GM12873 (cell line): ENCODE data around the gene CNTN6.

ENCODE experiments used
- CTCF ChIP-seq: IDR thresholded peaks from 2 replicates; pipeline ENCODE4 v1.5.1; 2012; ENCODE audit warnings: low read depth, mild to moderate bottlenecking, moderate library complexity, low read length, control low read depth; ENCODE audit not compliant: insufficient read depth; ENCODE audit errors: missing control alignments

Gene CNTN6

DNA sequence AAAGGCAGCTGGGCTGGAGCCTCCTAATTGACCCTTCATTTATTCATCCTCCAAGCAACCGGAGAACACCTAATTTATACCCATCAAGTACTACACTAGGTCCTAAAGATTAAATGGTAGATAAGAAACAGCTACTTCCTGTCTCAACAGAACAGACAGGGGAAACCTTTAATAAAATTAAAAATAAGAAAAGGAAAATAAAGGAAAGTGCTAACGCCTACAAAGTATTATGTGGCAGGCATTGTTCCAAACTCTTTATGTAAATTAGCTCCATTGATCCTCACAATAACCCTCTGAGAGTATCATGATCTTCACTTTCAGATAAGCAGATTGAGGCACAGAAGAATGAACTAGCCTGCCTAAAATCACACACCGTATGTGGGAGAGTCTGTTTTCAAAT, 139.5 kb downstream of the CNTN6 start:
- TF ChIP-seq CTCF = no peak

DNA sequence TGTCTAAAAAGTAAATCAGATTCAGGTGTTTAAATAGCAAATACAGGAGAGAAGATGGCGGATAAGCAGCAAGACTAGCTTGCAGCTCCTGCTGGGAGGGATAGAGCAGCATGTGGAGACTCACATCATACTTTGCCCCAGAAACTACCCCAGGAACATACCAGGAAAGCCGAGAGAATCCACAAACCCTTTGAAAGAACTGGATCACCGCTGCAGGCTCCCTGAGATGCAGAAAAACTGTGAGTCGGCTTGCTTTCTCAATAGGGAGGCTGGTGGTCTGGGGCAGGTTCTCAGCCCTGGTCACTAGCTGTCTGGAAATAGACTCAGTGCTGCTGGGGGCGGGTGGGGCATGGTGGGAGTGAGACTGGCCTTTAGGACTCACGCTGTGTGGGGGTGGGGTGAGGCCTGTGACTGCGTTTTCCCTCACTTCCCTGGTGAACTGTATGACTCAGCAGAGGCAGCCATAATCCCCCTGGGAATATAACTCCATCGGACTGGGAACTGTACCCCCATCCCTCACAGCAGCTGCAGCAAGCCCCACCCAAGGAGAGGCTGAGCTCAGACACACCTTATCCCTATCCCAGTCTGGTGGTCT, 142.8 kb downstream of the CNTN6 start:
- no peak for TF ChIP-seq CTCF

DNA sequence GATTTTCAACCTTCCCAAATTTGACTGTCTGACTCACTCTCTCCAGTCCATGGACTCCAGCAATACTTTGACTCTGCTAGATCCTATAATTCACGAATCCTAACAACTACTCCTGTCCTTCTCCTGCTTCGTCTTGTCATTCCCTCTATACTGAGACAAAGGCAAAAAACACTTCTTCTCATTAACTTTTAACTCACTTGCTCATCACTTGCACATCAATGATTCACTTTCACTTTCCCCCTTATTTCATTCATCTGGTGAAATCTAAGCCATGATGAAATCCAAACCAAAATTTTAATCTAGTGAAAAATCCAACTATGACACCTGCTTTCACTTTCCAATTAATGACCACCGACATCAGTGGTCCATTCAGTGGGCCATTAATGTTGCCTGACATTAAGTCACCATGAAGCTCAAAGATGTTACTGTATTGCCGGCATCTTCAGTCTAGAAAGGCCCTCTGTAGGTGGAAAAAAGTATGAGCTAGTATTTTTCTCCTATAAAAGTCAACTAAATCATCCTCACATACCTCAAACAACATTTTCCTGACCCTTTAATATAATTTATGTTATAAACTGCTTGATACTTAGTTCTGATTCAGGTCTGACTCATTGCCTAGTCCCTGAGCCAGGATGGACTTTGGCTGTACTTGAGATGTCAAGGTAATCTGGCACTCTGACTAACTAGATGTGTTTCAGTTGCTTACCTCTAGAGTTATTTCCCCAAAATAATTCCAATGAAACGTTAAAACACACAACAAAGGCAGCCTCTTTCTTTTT, 158.6 kb downstream of the CNTN6 start:
- no peak for TF ChIP-seq CTCF

DNA sequence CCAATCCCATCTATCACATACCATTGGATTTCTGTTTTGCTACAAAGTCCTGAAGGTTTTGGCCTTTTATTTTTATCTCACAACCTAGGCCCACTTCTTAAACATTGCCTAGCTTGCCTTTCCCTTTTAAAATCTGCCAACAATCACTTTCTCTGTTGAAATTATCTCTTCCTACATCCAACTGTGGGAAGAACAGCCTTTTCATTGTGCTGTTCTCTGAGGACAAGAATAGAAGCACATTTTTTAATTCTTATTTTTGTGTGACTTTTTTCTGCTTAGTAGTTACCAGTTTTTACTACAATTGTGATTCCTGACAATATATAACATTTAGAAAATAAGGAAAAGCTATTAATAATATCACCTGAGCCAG, 159.2 kb downstream of the CNTN6 start:
- no peak for TF ChIP-seq CTCF

DNA sequence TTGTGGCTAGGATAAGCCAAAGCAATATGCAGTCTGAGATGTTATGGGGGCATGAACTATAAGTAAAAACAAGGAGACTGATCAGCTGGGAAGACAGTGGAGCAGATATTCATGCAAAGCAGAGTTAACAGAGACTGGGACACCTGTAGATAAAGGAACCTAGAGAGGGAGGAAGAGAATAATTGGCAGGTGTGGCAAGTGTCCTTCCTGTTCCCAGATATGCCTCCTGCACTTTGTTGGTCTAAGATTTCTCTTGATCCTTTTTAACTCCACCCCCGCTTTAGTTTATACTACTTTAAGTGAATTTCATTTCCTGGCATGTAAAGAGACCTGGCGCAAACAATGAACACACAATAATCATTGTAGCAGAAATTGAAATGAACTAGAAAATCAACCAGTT, 169.4 kb downstream of the CNTN6 start:
- TF ChIP-seq CTCF = no peak

DNA sequence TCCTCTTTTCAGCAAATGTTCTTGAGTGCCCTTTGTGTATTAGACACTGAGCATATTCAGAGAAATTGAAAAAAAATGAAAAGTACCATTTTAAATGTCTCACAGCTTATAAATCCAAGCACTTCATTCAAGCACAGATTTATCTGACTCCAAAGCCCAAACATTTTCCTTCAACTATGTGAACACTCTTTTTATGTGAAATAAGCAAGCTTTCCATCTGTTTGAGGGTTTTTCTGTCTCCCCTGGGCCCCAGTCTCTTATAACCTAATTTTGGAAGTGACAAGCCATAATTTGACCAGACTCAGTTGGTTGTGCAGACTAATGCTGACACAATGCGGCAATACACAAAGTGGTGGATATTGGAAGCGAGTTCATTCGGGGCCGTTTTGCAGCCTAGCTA, 170.3 kb downstream of the CNTN6 start:
- no peak for TF ChIP-seq CTCF

- TF ChIP-seq CTCF = no peak
Measured at GRCh38 chr3:1269808-1270207, 177.0 kb downstream of the CNTN6 start.
